Measurements from ENCODE around the gene NCBP1.
"Not testable (repeated sequence)": the region's sequence is repeated elsewhere in the genome, so short reads cannot be mapped to it uniquely, and the experiment has no call there.

The NCBP1 gene

DNA sequence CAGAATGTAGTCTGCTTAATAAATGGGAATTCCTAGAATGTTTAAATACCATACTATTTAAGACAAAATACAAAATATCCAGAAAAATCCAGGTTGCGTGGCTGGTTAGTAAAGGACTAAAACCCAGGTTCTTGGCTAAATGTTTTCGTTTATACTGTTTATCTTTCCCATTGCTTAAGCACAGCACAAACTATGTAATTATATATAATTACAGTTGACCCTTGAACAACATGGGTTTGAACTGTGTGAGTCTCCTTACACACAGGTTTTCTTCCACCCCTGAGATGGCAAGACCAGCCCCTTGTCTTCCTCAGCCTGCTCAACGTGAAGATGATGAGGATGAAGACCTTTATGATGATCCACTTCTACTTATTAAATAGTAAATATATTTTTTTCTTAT, 38.8 kb downstream of the NCBP1 start:
- no peak for DNase-seq (ENCODE audit: low spot score)

DNA sequence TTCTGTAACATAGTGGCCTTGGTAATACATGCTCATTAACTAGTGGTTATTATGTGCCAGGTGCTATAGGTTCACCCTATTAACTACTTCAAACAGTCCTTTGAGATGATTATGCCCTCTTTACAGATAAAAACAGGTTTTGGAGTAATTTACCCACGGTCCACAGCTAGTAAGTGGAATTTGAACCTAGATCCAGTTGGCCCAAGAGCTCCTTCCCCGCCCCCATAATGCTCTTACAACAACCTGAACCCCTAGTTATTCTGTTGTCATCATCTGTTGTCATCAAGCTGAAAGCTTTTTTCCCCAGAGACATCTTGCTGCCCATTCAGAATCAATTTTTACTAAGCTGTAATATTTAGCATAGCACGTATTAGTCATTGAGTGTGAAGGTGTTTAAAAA, 40.3 kb downstream of the NCBP1 start:
- no peak for DNase-seq (ENCODE audit: low spot score)

DNA sequence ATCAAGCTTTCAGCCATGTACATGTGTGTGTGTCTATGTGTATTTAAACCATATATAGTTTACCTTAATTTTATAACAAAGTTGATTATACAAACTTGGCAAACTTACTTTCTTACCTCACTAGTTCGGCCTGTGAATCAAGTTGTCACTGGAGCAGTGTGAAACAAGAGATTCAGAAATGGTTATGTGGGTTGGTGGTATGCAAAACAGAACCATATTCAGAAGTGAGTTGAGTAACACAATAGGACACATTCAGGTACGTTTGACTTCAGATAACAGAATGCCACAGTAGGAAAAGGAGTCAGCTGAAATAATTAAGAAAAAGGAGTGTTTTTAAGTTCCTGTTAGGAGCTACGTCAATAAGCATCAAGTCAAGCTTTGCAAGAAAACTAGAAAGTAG, 42.0 kb downstream of the NCBP1 start:
- DNase-seq (ENCODE audit: low spot score) = no peak

DNA sequence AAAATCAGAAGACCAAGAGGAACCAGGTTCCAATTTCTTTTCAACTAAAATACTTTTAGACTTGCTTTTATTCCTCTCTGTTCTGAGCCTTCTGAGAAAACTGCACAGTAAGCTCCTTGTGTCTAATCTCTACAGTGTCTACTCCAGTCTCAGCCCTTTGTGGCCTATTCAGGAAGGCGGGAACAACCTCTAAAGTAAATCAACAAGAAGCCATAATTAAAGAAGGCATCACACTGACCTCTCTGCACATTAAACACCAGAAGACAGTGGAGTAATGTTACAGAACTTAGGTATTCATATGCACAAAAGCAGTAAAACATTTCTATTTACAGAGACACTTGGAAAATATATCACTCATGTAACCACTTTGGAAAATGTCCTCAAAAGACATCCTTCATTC, 48.6 kb downstream of the NCBP1 start:
- no peak for DNase-seq (ENCODE audit: low spot score)

DNA sequence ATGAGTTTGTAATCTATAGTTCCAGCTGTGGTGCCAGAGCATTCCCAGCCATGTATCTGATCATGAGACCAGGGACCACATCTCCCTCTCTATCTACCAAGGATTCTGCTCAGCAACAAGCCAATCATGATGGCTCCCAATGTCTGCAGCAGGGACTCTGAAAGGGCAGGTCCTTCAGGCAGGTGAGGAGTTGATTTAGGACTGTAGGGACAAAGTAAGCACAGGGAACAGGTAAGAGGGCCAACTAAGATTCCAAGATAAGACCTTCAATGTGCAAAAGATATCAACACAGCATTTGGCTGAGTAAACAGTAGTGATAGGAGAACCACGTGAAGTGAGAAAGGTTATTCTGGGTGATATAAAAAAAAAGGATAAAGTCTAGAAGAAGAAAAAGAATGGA, 55.0 kb downstream of the NCBP1 start:
- DNase-seq (ENCODE audit: low spot score) = no peak

DNA sequence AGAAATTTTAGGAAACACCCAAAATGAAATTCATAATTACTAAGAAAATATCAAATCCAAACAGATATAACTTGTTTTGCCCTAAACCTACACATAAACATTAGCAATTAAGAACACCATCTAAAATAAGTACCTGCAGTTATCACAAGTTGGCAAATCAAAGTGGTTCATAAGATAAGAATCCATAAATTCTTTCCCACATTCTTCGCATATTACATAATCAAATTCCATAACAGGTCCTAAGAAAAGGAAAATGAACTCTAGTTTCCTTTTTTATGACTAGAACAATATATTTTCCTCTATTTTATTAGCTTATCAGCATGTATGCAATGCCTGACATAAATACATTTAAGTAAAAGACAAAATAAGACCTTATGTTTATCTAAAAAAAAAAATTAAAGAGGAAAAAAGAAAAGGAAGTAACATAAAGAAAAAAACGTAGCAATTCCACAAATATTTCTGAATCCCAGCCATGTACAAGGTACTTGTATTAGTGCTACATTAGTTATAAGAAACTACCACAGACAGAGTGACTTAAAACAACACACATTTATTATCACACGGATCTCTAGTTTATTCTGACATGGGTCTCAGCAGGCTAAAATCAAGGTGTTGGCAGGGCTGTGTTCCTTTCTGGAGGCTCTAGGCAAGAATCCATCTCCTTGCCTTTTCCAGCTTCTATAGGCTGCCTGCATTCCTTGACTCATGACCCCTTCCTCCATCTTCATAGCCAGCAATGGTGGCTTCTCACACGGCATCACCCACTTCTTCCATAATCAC, 56.0 kb downstream of the NCBP1 start:
- peak; percentile 50 for DNase-seq (ENCODE audit: low spot score)

DNA sequence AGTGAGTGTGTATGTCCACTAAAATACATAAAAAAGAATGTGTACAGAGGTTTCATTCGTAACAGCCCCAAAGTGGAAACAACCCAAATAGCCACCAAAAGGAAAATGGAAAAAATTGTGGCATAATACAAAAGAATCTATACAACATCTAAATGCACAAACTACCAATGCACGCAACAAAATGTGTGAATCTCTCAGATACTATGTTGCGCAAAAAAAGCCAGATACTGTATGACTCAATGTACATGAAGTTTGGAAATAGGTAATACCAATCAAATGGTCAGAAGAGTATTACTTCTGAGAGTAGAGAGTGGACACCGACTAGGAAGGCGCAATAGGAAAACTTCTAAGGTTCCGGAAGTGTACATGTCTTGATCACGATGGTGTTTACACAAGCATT, 61.1 kb downstream of the NCBP1 start:
- no peak for DNase-seq (ENCODE audit: low spot score)

DNA sequence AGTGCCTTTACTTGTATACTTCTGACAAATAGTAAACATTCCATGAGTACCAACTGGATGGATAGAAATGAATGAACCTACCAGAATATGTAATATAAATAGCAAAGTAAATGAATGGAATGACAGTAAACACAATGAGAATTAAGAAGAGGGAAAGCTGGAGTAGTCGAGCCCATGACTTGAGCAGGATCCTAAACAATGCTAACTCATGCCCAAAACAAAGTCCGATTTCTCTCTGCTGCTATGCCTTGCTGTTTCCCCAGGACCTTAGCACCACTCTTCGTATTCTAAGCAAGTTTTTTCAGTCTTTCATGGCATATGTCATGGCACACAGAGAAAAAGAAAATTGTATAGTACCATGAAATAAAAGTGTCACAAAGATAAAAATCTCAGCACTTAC, 61.8 kb downstream of the NCBP1 start:
- no peak for DNase-seq (ENCODE audit: low spot score)

DNA sequence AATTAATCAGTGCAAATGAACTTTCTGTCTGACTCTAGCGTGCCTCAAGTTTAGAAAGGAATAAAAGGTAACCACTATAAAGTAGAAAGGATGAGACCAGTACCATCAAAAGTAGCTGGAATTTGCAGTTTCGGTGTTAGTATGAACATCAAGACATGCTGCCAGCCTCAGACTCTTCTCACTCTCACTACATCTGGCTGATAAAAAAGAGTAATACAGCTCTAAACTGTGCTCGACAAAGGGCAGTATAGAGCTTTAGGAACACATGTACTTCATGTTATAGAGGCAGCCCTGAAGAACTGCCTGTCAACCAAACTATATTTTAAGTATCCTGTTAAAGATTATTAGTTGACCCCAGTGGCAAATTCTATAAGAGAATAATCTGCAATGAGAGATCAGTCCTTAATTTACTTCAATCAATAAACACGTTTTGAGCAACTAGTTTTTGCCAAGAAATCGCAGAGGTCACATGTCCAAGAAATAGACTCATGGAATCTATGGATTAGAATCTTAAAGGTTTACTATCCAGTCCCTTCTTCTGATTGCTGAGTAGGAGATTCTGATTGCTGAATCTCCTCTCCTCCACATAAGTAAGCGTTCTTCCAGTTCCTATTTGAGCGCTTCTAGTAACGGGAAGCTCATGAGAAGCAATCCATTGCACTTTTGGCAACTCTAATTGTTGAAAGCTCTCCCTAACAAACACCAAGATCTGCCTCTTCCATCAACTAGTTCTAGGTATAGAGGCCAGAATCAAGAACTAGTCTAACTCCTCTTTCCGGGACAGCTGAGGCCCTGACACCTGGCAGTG, 62.6 kb downstream of the NCBP1 start:
- no peak for DNase-seq (ENCODE audit: low spot score)

DNA sequence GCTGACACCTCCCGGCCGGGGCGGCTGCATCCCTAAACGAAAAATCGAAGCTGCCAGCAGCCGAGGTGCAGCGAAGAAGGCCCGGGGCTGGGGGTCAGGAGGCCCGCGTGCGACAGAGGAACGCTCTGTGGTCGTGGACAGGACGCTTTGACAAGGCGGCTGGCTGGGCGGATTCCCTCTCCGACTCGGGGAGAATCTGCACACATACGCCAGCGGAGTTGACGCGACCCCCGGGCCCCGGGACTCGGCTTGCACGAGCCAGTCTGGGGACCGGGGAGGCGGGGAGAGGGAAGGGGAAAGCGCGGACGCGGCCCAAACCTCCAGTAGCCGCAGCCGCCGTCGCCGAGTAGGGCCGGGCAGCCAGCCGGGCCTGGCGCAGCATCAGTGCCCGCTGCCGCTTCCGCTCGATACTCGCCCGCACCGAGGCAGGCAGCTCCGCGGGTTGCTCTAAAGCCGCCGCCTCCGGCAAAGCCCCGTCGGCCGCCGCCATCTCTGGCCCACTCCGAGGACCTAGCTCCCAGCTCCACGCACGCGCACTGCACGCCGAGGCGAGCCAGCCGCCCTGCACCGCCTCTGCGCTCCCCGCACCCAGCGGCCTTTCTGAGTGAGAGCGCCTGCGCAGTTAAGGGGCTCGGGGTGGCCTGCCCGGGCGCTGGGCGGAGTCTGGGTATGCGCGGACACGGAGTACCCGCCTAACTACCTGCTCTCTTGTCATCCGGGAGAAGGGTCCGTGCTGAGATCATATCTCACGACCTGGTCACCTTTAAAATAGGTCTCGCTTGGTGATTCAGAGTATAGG, 63.4 kb downstream of the NCBP1 start, which contains the start of gene XPA:
TSS of gene XPA (minus strand) at position 538 of the 799 bp plus-strand sequence. CDS start at position 490, 48 bp downstream.
- peak; percentile 97 for DNase-seq (ENCODE audit: low spot score)

DNA sequence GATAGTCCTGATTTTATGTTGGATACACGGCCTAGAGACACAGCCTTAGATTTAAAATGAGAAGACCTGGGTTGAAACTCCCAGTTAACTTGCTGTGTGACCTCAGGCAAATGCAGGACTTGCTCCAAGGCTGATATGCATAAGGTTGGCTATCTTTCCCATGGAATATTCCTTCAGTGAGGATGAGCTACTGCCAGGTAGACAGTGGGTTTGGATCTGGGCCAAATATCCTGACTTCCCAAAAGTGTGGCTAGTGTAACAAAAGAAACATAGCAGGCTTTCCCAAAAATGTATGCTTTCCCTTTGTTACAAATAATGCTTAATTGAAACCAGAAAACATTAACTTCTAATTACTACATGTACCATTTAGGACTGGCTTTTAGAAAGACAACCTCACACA, 64.2 kb downstream of the NCBP1 start:
- DNase-seq (ENCODE audit: low spot score) = peak; percentile 13

DNA sequence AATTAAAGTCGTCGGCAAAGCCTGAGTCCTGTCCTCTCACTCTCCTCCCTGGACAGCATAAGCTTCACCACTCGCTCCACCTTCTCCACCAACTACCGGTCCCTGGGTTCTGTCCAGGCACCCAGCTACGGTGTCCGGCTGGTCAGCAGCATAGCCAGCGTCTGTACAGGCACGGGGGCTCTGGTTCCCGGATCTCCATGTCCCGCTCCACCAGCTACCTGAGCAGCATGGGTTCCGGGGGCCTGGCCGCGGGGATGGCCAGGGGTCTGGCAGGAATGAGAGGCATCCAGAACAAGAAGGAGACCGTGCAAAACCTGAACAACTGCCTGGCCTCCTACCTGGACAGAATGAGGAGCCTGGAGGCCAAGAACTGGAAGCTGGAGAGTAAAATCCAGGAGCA, 65.2 kb downstream of the NCBP1 start:
- no peak for DNase-seq (ENCODE audit: low spot score)

DNA sequence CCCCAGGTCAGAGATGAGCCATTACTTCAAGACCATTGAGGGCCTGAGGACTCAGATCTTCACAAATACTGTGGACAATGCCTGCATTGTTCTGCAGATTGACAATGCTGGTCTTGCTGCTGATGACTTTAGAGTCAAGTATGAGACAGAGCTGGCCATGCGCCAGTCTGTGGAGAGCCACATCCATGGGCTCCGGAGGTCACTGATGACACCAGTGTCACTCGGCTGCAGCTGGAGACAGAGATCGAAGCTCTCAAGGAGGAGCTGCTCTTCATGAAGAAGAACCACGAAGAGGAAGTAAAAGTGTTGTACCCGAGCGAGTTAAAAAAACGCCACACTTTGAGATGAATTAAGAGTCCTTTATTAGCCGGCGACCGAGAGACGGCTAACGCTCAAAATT, 65.7 kb downstream of the NCBP1 start:
- peak; percentile 56 for DNase-seq (ENCODE audit: low spot score)

DNA sequence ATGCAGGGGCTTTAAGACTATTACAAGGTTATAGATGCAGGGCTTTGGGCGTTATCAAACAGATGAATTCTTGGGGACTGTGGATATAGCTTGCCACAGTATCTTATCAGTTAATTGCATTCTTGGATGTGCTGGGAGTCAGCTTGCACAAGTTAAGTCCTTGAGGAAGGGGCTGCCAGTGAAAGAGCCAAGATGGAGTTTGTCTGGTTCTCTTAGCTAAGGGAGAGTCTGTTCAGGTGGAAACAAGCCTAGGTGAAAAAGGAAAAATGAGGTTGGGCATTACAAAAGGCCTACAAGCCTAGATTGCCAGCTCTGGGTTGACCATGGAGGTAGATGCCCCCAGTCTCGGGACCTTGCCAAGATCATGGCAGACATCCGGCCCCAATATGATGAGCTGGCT, 66.2 kb downstream of the NCBP1 start:
- DNase-seq (ENCODE audit: low spot score) = not testable (repeated sequence)

DNA sequence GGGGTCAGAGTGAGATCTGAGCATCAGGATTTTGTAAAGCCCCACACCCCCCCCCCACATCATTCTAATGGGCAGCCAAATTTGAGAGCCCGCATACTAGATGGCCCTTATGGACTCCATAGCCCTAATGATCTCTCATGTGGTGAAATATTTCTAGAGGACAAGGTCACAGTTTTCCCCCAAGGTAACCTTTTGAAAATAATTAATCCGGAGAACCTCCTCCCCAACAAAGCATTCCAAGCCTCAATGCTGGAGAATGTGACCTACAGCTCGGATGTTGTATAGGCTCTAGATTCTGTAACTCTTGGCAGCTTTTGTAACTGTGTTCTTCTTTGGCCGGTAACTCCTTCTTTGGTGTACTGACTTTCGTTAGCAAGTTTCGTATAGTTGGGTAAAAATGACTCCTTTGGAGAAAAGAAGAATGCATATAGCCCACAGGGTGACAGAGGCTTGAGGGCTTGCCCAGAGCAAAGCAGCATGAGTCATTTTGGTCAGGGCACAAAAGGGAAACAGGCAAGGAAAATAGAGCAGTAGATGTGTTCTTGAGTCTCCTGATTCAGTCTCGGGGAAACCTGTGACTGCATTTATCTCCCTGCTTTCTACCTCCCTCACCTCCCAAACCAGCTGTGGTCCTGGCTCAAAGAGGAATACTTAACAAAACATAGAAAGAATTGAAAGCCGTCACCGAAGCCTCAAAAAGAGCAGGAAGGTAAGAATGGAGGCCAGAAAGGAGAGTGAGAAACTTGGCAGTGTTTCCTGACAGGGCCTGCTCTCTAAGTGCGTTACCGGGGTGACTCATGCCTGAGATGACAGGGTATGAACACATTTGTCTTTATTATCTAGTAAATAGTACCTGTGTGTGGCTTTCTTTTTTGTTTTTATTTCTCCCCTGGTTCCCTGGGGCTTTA, 70.1 kb downstream of the NCBP1 start:
- peak; percentile 96 for DNase-seq (ENCODE audit: low spot score)

DNA sequence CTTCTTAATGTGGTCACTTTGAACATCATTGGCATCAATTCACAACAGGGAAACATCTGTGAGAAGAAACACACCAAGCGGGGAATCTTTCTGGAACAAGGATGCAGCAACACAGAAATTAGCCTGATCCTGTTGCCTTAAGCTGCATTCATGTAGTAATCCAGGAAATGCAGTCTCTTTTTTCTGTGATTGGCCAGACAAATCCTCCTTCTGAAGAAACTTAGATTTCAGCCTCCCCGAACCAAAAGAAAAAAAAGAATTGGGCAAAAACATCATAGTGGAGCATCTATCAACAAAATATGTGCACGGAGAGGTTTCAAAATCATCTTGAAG, 70.7 kb downstream of the NCBP1 start:
- DNase-seq (ENCODE audit: low spot score) = no peak

DNA sequence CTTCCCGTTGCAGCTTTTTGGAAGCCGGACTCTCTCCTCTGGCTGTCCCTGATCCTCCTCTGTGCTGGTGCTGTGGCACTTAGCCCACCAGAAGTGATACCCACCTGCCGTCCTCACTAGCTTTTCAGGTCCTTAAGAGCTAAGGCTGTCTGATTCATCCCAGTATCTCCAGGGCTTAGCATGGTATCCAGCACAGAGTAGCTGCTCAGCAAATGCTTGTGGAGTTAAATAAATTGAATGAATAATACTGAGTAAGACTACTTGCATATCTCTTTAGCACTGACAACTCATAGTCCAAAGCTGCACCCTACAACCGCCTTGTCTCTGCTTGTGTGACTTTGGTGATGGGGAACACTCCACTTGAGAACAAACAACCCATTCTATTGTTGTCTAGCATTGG, 71.2 kb downstream of the NCBP1 start:
- DNase-seq (ENCODE audit: low spot score) = no peak

DNA sequence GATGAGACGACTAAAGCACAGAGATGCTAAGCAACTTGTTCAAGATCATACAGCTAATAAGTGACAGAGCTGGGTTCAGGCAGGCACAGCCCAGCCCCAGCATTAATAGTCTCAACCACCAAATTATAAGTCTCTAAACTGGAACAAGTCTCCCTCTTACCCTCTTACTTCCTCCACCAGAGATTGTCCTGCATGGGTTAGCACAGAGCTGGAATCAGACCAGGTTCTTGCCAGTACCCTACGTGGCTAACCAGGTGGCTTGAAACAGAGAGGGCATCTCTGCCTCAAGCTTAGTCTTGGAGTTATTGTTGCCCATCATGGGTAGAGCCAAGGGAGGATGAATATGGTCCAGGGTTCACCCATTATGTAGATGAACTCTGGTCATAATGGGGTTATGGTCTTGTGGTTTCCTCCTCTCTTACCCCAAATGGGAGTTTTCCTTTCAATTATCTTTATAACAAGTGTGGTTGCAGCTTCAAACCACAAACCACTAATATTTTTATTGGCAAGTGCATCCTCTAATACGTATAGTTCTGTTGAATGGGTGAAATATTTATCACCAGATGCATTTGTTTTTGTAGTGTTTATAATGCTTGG, 71.8 kb downstream of the NCBP1 start:
- DNase-seq (ENCODE audit: low spot score) = peak; percentile 29

DNA sequence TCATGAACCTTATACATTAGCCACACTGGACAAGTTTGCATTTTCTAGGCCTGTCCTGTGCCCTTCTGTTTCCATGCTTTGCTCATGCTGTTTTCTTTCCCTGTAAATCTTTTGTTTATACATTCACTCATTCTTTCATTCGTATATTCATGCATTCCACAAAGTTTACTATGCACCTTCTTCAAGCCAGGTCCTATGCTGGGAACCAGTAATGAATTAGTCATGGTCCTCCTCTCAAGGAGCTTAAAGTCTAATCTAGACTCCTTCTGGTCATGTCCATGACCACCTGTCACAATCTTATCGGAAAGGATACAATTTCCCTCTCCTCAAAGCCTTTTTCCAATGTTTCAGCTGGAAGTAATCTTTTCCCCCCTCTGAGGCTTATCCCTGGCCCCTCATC, 72.6 kb downstream of the NCBP1 start:
- no peak for DNase-seq (ENCODE audit: low spot score)

DNA sequence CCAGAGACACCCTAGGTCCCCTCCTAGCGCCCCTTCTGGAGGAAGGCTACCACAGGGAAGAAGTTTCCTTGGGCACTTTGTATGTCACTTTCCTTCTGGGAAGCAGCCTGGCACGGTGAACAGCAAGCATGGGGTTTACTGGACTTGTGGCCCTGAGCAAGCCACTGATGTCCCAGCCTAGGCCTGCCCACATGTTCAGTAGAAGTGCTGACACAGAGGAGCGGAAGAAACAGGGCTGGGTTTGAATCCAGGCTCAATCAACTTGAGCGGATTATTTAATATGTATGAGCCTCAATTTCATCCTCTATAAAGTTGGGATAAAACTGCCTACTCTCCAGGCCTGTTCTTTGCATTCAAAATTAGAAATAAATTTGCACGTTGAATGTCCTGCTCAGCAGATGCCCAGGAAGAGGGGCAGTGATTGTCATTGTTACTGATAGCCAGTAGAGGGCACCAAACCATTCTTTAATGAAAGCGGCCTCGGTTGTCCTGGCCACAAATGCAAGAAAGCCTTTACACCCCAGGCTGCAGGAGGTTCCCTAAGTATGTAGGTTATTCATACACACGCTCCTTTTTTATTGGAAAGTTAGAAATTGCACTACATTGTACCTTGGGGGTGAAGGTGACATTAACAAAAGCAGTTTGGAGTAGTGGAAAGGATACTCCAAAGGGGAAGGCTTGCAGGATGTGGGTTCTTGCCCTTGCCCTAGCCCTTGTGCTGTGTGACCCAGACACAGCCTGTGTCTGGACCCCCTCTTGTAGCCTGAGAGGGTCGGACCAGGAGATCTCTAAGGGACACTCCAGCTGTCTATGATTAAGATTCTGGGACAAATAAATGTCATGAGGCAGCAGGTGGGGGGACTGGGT, 77.0 kb downstream of the NCBP1 start:
- DNase-seq (ENCODE audit: low spot score) = peak; percentile 77

All from kidney tubule cell (primary cell).